Liver (tissue), 9 donors: ENCODE data around the gene CNNM2. TPM values are rescaled to one million over a fixed set of nuclear protein-coding genes. Genes with fewer than 3 reads are reported as not detected.

Experiments
- DNase-seq: peaks from one replicate; pipeline ENCODE4 v3.0.0-alpha.2; 2017; ENCODE audit warnings: low spot score
- H3K27ac ChIP-seq, 2 donors: one replicate each; pipeline ENCODE4 v1.7.0; 2013; ENCODE audit warnings: inconsistent platforms in 2 of 2, low read length in 2 of 2, control low read depth in 1 of 2, low read depth in 1 of 2, mild to moderate bottlenecking in 1 of 2
- H3K27me3 ChIP-seq, 4 donors: one replicate each; pipeline versions ENCODE4 v1.6.1 to v1.7.0; 2013; ENCODE audit warnings: low read length in 3 of 4, inconsistent platforms in 1 of 4, mild to moderate bottlenecking in 1 of 4, moderate library complexity in 1 of 4; ENCODE audit not compliant: control insufficient read depth in 4 of 4, insufficient read depth in 4 of 4
- H3K36me3 ChIP-seq, 4 donors: one replicate each; pipeline versions ENCODE4 v1.6.1 to v1.7.0; 2013; ENCODE audit warnings: low read length in 3 of 4, mild to moderate bottlenecking in 3 of 4, low read depth in 1 of 4, moderate library complexity in 1 of 4; ENCODE audit not compliant: control insufficient read depth in 4 of 4, insufficient read depth in 3 of 4
- H3K4me1 ChIP-seq, 4 donors: one replicate each; pipeline versions ENCODE4 v1.6.1 to v1.7.0; 2013; ENCODE audit warnings: low read length in 3 of 4, mild to moderate bottlenecking in 3 of 4, moderate library complexity in 1 of 4; ENCODE audit not compliant: control insufficient read depth in 4 of 4, insufficient read depth in 4 of 4
- H3K4me3 ChIP-seq, 3 donors: one replicate each; pipeline versions ENCODE4 v1.6.1 to v1.7.0; 2013; ENCODE audit warnings: low read length in 3 of 3, control low read depth in 1 of 3, low read depth in 1 of 3, mild to moderate bottlenecking in 1 of 3
- H3K9ac ChIP-seq, 2 donors: one replicate each; pipeline ENCODE4 v1.7.0; 2013; ENCODE audit warnings: low read length in 2 of 2, mild to moderate bottlenecking in 2 of 2, moderate library complexity in 2 of 2, control low read depth in 1 of 2, low read depth in 1 of 2
- H3K9me3 ChIP-seq, 4 donors: one replicate each; pipeline versions ENCODE4 v1.6.1 to v1.7.0; 2013; ENCODE audit warnings: low read length in 3 of 4; ENCODE audit not compliant: control insufficient read depth in 4 of 4
- ATF3 ChIP-seq: IDR thresholded peaks from 2 replicates; pipeline ENCODE4 v1.6.1; 2016; ENCODE audit warnings: antibody characterized with exemption
- EGR1 ChIP-seq, 2 donors: IDR thresholded peaks; 2 replicates each; pipeline ENCODE4 v1.6.1; 2016 to 2018; ENCODE audit warnings: antibody characterized with exemption in 2 of 2, low read depth in 2 of 2
- FOXA1 ChIP-seq: IDR thresholded peaks from 2 replicates; pipeline ENCODE4 v1.6.1; 2016; ENCODE audit warnings: antibody characterized with exemption
- FOXA2 ChIP-seq: IDR thresholded peaks from 2 replicates; pipeline ENCODE4 v1.6.1; 2016; ENCODE audit warnings: antibody characterized with exemption
- HNF4A ChIP-seq, 2 donors: conservative IDR thresholded peaks; 2 replicates each; pipeline ENCODE4 v1.6.1; 2016; ENCODE audit warnings: antibody characterized with exemption in 2 of 2, mild to moderate bottlenecking in 2 of 2
- HNF4G ChIP-seq: IDR thresholded peaks from 2 replicates; pipeline ENCODE4 v1.6.1; 2016; ENCODE audit warnings: antibody characterized with exemption
- JUND ChIP-seq, 2 donors: IDR thresholded peaks; 2 replicates each; pipeline ENCODE4 v1.6.1; 2016; ENCODE audit warnings: antibody characterized with exemption in 2 of 2
- MAX ChIP-seq: IDR thresholded peaks from 2 replicates; pipeline ENCODE4 v1.6.1; 2016; ENCODE audit warnings: antibody characterized with exemption
- NR2F2 ChIP-seq: IDR thresholded peaks from 2 replicates; pipeline ENCODE4 v1.6.1; 2016; ENCODE audit warnings: antibody characterized with exemption
- RAD21 ChIP-seq, 2 donors: IDR thresholded peaks; 2 replicates each; pipeline ENCODE4 v1.6.1; 2016; ENCODE audit warnings: antibody characterized with exemption in 2 of 2, mild to moderate bottlenecking in 2 of 2
- REST ChIP-seq: IDR thresholded peaks from 2 replicates; pipeline ENCODE4 v1.6.1; 2016; ENCODE audit warnings: antibody characterized with exemption, mild to moderate bottlenecking
- RXRA ChIP-seq, 2 donors: IDR thresholded peaks; 2 replicates each; pipeline ENCODE4 v1.6.1; 2017 to 2018; ENCODE audit warnings: antibody characterized with exemption in 2 of 2, mild to moderate bottlenecking in 1 of 2
- SP1 ChIP-seq: IDR thresholded peaks from 2 replicates; pipeline ENCODE4 v1.6.1; 2018; ENCODE audit warnings: antibody characterized with exemption, mild to moderate bottlenecking
- TAF1 ChIP-seq: conservative IDR thresholded peaks from 2 replicates; pipeline ENCODE4 v1.6.1; 2016; ENCODE audit warnings: antibody characterized with exemption, mild to moderate bottlenecking
- YY1 ChIP-seq: IDR thresholded peaks from 2 replicates; pipeline ENCODE4 v1.6.1; 2016; ENCODE audit warnings: antibody characterized with exemption, mild to moderate bottlenecking
- WGBS: extraction: QIAGEN DNeasy Blood & Tissue Kit; methylation state at CpG from one replicate; pipeline ENCODE4 v1.1.7; 2013; 5-methylcytosine and 5-hydroxymethylcytosine counted together
- polyA plus RNA-seq, 2 donors: library from polyadenylated mRNA; stranded (reverse) in 1 of 2; unstranded in 1 of 2; fragments of 200-250 nt in 1 of 2; fragments of >200 nt in 1 of 2; fragmentation: Nextera tagmentation in 1 of 2; extraction: Ambion mirVana in 1 of 2; gene quantifications; one replicate each; pipeline versions ENCODE4 v1.2.1 to v1.2.3, GENCODE V29; 2013 to 2015
- total RNA-seq, 2 donors: library from RNA; depleted of rRNA; stranded (reverse); fragments of >200 nt; gene quantifications; one replicate each; pipeline ENCODE4 v1.2.3, GENCODE V29; 2014
- TF ChIP-seq, protein P1 (sequence below): fragments of 150-350 bp; IDR thresholded peaks from 2 replicates; pipeline ENCODE4 v1.5.1; 2017; ENCODE audit warnings: improper control_type of control experiment, low read depth, low read length; ENCODE audit not compliant: missing input control
- TF ChIP-seq, protein P2 (sequence below): IDR thresholded peaks from 2 replicates; pipeline ENCODE4 v1.6.1; 2016; ENCODE audit warnings: antibody characterized with exemption
- donor health status: healthy.
- donor health status: healthy.
- donor health status: healthy.
- donor health status: healthy.
- donor health status: healthy.

The CNNM2 gene
- total and polyA plus RNA-seq, 4 donors, result 2.0 to 10.8 (median 6.9) TPM

DNA sequence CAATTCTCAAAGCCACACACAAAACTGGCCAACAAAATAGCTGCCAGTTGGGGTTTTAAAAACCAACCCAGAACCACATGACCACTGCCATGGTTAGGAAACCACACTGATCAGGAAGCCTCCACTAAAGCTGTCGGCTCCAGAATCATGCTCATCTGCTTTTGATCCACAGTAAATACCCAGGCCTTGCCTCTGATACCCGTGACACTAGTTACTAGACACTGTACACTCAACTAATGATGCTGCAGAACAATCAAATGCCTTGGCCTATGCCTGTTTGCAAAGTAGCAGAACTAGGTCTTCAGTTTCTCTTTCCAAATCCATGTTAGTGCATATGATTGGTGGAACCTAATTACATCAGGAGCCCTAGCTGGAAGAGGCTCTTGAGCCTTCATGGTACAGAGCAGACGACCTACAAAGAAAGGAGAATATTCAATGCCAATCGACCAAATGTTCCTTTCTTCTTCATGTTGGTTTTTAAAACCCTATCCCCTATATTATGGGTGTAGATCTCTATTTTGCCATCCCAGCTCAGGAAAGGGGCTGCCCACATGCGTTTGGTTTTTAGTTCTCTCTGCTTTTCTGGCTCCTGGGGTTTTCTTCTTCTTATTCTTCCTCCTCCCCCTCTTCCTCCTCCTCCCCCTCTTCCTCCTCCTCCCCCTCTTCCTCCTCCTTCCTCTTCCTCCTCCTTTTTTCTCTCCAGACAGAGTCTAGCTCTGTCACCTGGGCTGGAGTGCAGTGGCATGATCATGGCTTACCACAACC, 76.6 kb downstream of the CNNM2 start:
- TF ChIP-seq, protein P1, sequence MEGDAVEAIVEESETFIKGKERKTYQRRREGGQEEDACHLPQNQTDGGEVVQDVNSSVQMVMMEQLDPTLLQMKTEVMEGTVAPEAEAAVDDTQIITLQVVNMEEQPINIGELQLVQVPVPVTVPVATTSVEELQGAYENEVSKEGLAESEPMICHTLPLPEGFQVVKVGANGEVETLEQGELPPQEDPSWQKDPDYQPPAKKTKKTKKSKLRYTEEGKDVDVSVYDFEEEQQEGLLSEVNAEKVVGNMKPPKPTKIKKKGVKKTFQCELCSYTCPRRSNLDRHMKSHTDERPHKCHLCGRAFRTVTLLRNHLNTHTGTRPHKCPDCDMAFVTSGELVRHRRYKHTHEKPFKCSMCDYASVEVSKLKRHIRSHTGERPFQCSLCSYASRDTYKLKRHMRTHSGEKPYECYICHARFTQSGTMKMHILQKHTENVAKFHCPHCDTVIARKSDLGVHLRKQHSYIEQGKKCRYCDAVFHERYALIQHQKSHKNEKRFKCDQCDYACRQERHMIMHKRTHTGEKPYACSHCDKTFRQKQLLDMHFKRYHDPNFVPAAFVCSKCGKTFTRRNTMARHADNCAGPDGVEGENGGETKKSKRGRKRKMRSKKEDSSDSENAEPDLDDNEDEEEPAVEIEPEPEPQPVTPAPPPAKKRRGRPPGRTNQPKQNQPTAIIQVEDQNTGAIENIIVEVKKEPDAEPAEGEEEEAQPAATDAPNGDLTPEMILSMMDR, result no peak
- TF ChIP-seq NR2F2 (no peak), YY1 (no peak), JUND (IDR thresholded peaks at IDR 0.05) (no peak), MAX (no peak), HNF4A (conservative IDR thresholded peaks at IDR 0.05) (no peak), RXRA (IDR thresholded peaks at IDR 0.05) (no peak), ATF3 (no peak), EGR1 (IDR thresholded peaks at IDR 0.05; ENCODE audit: low read depth in 2 of 2) (no peak), REST (no peak), RAD21 (IDR thresholded peaks at IDR 0.05) (no peak), FOXA2 (no peak), TAF1 (no peak), FOXA1 (no peak), HNF4G (no peak), SP1 (no peak)
- TF ChIP-seq, protein P2, sequence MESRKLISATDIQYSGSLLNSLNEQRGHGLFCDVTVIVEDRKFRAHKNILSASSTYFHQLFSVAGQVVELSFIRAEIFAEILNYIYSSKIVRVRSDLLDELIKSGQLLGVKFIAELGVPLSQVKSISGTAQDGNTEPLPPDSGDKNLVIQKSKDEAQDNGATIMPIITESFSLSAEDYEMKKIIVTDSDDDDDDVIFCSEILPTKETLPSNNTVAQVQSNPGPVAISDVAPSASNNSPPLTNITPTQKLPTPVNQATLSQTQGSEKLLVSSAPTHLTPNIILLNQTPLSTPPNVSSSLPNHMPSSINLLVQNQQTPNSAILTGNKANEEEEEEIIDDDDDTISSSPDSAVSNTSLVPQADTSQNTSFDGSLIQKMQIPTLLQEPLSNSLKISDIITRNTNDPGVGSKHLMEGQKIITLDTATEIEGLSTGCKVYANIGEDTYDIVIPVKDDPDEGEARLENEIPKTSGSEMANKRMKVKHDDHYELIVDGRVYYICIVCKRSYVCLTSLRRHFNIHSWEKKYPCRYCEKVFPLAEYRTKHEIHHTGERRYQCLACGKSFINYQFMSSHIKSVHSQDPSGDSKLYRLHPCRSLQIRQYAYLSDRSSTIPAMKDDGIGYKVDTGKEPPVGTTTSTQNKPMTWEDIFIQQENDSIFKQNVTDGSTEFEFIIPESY, result no peak
- WGBS, result 88% methylated on average over 5 of the region's 5 CpGs
- Histone ChIP-seq H3K27ac (no peak overlapping the region), H3K9ac (no peak overlapping the region), H3K9me3 (no peaks in the 10 kb centered on the region), H3K27me3 (no peaks in the 10 kb centered on the region), H3K4me1 (peaks cover 6 to 21% (median 12%) of the 10 kb centered on the region in 4 donors), H3K36me3 (no peaks in the 10 kb centered on the region), H3K4me3 (no peak overlapping the region)
- no peak for DNase-seq
